Activated T-cell treated with anti-CD3 and anti-CD28 coated beads, Interleukin-2, amount 50 U/mL, for 1 hour (primary cell): ENCODE data around the gene HSPBP1.

Source experiments
- DNase-seq: peaks from one replicate; pipeline ENCODE4 v3.0.0-alpha.2; 2020

The HSPBP1 gene

DNA sequence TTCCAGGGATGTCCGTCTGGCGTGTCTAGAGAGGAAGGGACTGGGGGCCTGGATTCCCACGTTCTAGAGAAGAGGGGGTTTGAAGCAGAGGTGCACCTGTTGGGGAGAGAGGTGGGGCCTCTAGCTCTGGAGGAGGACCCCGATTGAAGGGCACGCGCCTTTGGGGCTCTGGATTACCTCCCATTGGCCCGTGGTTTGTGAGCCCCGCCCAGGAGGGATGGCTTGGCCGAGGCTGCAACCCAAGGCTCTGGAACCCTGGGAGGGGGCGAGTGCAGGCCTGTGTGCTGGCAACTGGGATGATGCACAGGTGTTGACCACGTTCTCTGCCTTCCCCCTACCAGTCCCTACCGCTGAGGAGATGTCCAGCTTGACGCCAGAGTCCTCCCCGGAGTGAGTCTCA is 25.1 kb upstream of the HSPBP1 start:
- DNase-seq, result no peak

DNA sequence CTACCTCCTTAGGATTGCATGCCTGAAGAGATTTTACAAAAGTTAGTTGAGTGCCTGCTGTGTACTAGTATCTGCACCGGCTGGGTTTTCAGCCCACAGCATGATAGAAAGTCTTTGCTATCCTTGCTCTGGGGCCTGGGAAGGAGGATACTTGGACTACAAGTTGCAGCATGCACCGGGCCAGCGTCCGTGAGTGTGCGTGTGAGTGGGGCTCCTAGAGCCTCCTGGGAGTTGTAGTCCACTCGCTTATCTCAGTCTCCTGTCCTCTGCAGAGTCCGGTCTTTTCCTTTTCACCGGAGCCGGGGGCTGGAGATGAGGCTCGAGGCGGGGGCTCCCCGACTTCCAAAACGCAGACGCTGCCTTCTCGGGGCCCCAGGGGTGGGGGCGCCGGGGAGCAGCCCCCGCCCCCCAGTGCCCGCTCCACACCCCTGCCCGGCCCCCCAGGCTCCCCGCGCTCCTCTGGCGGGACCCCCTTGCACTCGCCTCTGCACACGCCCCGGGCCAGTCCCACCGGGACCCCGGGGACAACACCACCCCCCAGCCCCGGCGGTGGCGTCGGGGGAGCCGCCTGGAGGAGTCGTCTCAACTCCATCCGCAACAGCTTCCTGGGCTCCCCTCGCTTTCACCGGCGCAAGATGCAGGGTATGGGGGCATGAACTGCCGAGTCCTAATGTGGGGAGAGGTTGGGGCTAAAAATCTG is 24.5 kb upstream of the HSPBP1 start:
- no peak for DNase-seq

DNA sequence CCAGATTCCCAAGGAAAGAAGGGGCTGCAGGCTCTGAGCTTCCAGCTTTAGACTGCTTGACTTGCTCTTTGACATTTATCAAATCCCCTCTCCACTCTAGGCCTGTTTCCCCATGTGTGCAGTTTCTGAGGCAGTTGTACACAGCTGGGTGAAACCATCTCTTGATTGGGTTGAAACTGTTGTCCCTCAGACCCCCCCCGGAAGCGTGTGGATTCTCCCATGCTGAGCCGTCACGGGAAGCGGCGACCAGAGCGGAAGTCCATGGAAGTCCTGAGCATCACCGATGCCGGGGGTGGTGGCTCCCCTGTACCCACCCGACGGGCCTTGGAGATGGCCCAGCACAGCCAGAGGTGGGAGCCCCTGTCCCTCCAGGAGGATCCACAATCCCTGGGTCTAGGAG is 23.6 kb upstream of the HSPBP1 start:
- DNase-seq, result no peak

- DNase-seq, result no peak
Observed at GRCh38 chr19:55302318-55302703, 22.4 kb upstream of the HSPBP1 start.

GRCh38 chr19:55301459-55302317 is 21.8 kb upstream of the HSPBP1 start:
- DNase-seq, result peak; percentile 98

DNA sequence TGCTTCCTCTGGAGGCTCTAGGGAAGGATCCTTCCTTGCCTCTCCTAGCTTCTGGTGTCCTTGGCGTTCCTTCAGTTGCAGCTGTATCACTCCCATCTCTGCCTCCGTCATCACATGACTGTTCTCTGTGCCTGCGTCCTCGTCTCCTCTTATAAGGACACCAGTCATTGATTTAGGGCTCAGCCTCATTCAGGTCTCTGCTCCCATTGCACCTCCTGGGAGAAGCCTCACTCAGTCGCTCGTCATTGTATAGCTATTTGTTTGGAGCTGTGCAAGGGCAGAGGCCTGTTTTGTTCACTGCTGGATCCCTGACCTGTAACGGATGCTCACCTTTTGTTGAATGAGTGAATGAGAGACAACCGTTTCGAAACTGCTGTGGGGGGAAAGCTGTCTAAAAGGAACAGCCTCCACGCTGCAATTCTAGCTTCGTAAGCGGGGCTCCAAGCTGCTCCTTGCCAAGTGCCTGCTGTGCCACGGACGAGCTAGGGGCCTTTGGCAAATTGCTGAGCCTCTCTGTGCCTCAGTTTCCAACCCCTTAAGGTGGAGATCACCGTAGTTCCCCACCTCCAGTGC is 21.1 kb upstream of the HSPBP1 start:
- no peak for DNase-seq

GRCh38 chr19:55299991-55300390 is 20.1 kb upstream of the HSPBP1 start:
- no peak for DNase-seq

GRCh38 chr19:55297267-55297666 is 17.4 kb upstream of the HSPBP1 start:
- DNase-seq, result no peak

DNA sequence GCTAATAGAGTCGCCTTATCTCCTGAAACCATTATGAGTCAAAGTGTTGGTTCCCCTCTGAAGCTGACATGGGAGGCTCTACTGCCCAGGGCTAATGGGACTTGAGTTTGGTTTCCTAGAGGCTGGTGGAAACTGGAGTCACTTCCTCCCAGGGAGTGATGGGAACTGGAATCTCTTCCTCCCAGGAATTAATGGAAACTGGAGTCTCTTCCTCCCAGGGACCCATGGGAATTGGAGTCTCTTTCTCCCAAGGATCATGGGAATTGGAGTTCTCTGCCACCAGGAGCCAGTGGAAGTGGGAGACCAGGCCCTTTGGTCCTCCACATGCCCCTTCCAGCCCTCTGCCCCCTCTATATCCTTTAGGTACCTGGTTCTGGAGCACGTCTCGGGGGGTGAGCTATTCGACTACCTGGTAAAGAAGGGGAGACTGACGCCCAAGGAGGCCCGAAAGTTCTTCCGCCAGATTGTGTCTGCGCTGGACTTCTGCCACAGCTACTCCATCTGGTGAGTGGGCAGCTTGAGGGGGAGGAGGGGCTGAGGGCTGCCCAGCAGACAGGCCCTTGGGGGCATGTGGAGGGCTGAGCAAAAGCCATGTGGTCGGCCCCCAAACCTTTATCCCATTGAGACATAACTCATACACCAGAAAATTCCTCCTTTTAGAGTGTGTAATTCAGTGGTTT is 9.3 kb upstream of the HSPBP1 start:
- no peak for DNase-seq

GRCh38 chr19:55287361-55288079 is 7.6 kb upstream of the HSPBP1 start:
- no peak for DNase-seq

DNA sequence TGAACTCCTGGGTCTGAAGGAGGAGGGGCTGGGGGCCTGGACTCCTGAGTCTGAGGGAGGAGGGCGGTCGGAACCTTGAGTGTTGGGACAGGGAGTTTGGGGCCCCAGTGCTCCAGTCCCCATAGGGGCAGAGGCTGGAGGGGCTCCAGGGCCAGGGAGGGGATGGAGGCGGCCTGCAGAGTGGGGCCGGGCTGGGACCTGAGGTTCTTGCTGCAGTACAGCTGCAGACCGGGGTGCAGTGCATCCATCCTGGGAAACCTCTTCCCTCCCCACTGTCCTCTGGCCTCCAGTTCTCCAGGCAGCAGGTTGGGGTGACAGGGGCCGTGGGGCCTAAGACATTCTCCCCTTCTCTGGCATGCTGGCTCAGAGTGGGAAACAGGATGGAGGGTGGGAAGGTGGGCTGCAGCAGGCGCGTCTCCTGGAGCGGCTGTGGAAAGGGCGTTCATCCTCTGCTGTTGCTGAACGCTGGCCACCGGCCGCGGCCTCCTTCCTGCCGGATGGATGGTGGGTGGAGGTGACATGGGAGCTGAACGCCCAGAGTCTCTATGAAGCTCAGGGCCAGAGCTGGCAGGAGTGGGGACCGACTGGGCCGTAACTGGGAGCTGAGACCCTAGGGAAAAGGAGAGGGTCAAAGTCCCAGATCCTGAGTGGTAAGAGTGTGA is 5.5 kb upstream of the HSPBP1 start:
- no peak for DNase-seq

GRCh38 chr19:55284405-55285058 is 4.6 kb upstream of the HSPBP1 start:
- DNase-seq, result no peak

- peak; percentile 45 for DNase-seq
Observed at GRCh38 chr19:55283548-55284377, 3.9 kb upstream of the HSPBP1 start, which contains the start of gene BRSK1. BRSK1 (plus strand) TSS chr19:55283997; CDS start chr19:55284443, 446 bp downstream.

DNA sequence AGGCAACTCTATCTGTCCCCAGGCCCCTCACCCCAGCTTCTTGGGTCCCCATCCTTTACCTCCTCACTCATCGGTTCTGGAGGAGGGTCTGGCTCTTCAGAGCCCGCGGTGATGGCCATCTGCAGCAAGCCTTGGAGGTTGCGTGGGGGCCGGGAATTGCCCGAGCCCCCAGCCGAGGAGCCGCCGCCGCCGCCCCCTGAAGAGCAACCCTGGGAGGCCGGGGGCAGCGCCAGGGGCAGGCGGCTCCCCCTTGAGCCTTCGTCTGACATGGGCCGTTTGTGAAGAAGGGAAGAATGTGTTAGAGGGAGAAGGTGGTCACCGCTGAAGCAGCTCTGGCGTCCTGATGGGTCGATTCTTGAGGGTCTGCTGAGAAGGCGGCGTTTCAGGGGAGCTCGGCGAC is 570 bp downstream of the HSPBP1 start:
- no peak for DNase-seq

- DNase-seq, result no peak
Observed at GRCh38 chr19:55278391-55279135, 1.3 kb downstream of the HSPBP1 start.

- DNase-seq, result no peak
Observed at GRCh38 chr19:55277494-55277893, 2.4 kb downstream of the HSPBP1 start.

GRCh38 chr19:55276720-55277430 is 3.0 kb downstream of the HSPBP1 start:
- DNase-seq, result no peak

- no peak for DNase-seq
Observed at GRCh38 chr19:55275851-55276719, 3.8 kb downstream of the HSPBP1 start.
